ENCODE data around the gene PSMC3. TPM values are rescaled to one million over a fixed set of nuclear protein-coding genes. Genes with fewer than 3 reads are reported as not detected.
A peak's percentile ranks its signal among the peaks of the same experiment; 100 is the strongest.

The PSMC3 gene
- total RNA-seq, 1 experiment from 2014 or later = 222 TPM

DNA sequence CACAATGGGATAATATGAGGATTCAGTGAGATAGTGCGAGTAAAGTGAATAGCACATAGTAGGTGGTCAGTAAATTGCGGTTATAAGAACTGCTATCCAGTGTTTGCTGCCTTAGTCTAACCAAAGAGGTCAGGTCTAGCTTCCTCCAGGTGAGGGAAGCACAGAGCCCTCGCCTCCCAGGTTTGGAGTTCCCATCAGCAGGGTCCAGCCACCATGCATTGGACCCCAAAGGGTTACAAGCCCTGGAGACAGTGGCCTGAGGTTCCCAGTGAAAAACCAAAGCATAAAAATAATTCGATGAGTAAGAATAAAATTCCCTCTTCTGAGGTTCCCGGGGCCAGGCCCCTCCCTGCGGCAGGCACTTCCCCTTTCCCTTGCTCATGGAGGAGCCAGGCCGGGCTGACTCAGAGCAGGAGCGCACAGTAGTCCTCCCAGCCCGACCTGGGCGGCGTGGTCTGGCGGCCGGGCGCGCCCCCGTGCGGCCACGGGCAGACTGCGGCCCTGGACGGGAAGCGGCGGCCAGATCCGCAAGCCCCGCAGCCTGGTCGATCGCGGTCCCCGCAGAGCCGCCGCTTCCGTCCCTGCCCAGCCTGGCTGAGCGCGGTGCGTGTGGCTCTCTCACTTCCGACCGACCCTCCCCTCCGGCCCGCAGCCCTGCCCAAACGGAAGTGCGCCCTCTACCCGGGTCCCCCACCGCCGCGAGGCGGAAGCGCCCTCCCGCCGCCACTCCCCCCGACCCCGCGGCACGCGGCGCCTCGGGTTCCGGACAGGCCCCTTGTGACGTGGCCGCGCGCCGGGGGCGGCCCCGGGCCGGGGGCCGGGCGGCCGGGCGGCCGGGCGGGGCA lies 18.3 kb downstream of the PSMC3 start, which contains the start of gene SLC39A13:
Gene SLC39A13, plus strand, starts transcription at position 845 of the 845 bp plus-strand sequence. CDS start 1,505 bp downstream, outside the sequence.
- POLR2A ChIA-PET (ENCODE audit: unreplicated experiment) = interaction anchor here (0.6 kb wide), 1 partner anchor 49 kb away, joined by 3 read pairs; no protein-coding TSS in a partner anchor
- H2AFZ ChIP-seq = peak within 1 kb of the TSS; percentile 93
- TSS peak; percentile 86 for BruUV-seq (replicated peaks)

GRCh38 chr11:47406896-47407745 lies 19.1 kb downstream of the PSMC3 start:
- peak in 1 of 2 experiments; percentile 33 for DNase-seq
- no peaks in the 10 kb centered on the region for H3K9me3 ChIP-seq (ENCODE audit: insufficient read depth, low read depth)

More for the DNA sequence above, 18.3 kb downstream of the PSMC3 start, which contains the start of gene SLC39A13:
- no peaks in the 10 kb centered on the region for H3K79me2 ChIP-seq (ENCODE audit: low read depth)
- peak within 1 kb of the TSS; percentile 94 for H3K4me2 ChIP-seq
- H3K27ac ChIP-seq = peak within 1 kb of the TSS; percentile 79
- no peaks in the 10 kb centered on the region for H3K9me2 ChIP-seq (ENCODE audit: insufficient read depth)
- H3K4me1 ChIP-seq (replicated peaks; ENCODE audit: insufficient read depth) = peaks cover 28% of the 10 kb centered on the region
- no peaks in the 10 kb centered on the region for H3K27me3 ChIP-seq (ENCODE audit: insufficient read depth, low read depth)
- H4K20me1 ChIP-seq (ENCODE audit: insufficient read depth) = no peaks in the 10 kb centered on the region; the same call in 1 of the 2 replicates
- DNase-seq = peak; percentile 86 to 99
- H3K36me3 ChIP-seq (ENCODE audit: low read depth) = no peaks in the 10 kb centered on the region
- peak within 1 kb of the TSS; percentile 90 for H3K4me3 ChIP-seq
- H3K9me3 ChIP-seq (ENCODE audit: insufficient read depth, low read depth) = no peaks in the 10 kb centered on the region
- peaks cover 34% of the 10 kb centered on the region for H3F3A ChIP-seq (ENCODE audit: insufficient read depth, low read depth)
- intact Hi-C loops (cut with micrococcal nuclease; ENCODE audit: unreplicated experiment) = loop anchor here (1.0 to 5.0 kb wide), 6 partner anchors 18 to 231 kb away; partner anchors contain the start of genes ARFGAP2, NR1H3, PSMC3 and PTPMT1
- CTCF ChIA-PET = interaction anchor here (0.6 kb wide), 1 partner anchor 274 kb away, joined by 4 read pairs; no protein-coding TSS in a partner anchor
- TF ChIP-seq EZH2 (IDR thresholded peaks at IDR 0.05; ENCODE audit: low read depth) = no peak
- TF ChIP-seq, protein P1, sequence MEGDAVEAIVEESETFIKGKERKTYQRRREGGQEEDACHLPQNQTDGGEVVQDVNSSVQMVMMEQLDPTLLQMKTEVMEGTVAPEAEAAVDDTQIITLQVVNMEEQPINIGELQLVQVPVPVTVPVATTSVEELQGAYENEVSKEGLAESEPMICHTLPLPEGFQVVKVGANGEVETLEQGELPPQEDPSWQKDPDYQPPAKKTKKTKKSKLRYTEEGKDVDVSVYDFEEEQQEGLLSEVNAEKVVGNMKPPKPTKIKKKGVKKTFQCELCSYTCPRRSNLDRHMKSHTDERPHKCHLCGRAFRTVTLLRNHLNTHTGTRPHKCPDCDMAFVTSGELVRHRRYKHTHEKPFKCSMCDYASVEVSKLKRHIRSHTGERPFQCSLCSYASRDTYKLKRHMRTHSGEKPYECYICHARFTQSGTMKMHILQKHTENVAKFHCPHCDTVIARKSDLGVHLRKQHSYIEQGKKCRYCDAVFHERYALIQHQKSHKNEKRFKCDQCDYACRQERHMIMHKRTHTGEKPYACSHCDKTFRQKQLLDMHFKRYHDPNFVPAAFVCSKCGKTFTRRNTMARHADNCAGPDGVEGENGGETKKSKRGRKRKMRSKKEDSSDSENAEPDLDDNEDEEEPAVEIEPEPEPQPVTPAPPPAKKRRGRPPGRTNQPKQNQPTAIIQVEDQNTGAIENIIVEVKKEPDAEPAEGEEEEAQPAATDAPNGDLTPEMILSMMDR (conservative IDR thresholded peaks at IDR 0.05) = peak; percentile 81

More at GRCh38 chr11:47406896-47407745, 19.1 kb downstream of the PSMC3 start:
- intact Hi-C loops (cut with micrococcal nuclease; ENCODE audit: unreplicated experiment) = loop anchor here (5.0 kb wide), 2 partner anchors 150 to 160 kb away; partner anchors contain the start of genes NR1H3 and PTPMT1
- Histone ChIP-seq H2AFZ (peak overlapping the region; percentile 83), H3K4me1 (replicated peaks; ENCODE audit: insufficient read depth) (peaks cover 28% of the 10 kb centered on the region), H3K79me2 (ENCODE audit: low read depth) (no peaks in the 10 kb centered on the region), H3F3A (ENCODE audit: insufficient read depth, low read depth) (peaks cover 34% of the 10 kb centered on the region), H3K36me3 (ENCODE audit: low read depth) (no peaks in the 10 kb centered on the region), H3K27me3 (ENCODE audit: insufficient read depth, low read depth) (no peaks in the 10 kb centered on the region), H3K4me3 (peak overlapping the region; percentile 59), H3K27ac (peak overlapping the region; percentile 71), H3K4me2 (peak overlapping the region; percentile 80), H4K20me1 (ENCODE audit: insufficient read depth) (no peaks in the 10 kb centered on the region; the same call in 1 of the 2 replicates), H3K9me2 (ENCODE audit: insufficient read depth) (no peaks in the 10 kb centered on the region)
- no TSS peak for BruUV-seq (replicated peaks)
- ChIA-PET POLR2A (ENCODE audit: unreplicated experiment) (interaction anchor here (0.7 kb wide), 1 partner anchor 19 kb away, joined by 3 read pairs; no protein-coding TSS in a partner anchor), CTCF (no interaction called here)
- TF ChIP-seq, protein P1 (conservative IDR thresholded peaks at IDR 0.05) = no peak
- no peak for TF ChIP-seq EZH2 (IDR thresholded peaks at IDR 0.05; ENCODE audit: low read depth)
